Lower leg skin (tissue), 4 donors: ENCODE measurements around the gene REG4. TPM values are rescaled to one million over a fixed set of nuclear protein-coding genes. Genes with fewer than 3 reads are reported as not detected.

Source experiments
- DNase-seq, 2 donors: peaks; one replicate each; pipeline ENCODE4 v3.0.0-alpha.2; 2019; ENCODE audit warnings: low spot score in 2 of 2
- H3K4me3 ChIP-seq: fragments of 200-600 bp; sonication (generic); 2 replicates; pipeline ENCODE4 v1.5.1; 2017; ENCODE audit warnings: mild to moderate bottlenecking, low read depth; ENCODE audit not compliant: poor library complexity, severe bottlenecking
- POLR2A ChIP-seq, 2 donors: fragments of 450-650 bp; IDR thresholded peaks; one replicate each; pipeline ENCODE4 v1.6.1; 2016 to 2017; ENCODE audit warnings: antibody characterized with exemption in 2 of 2, mild to moderate bottlenecking in 1 of 2, moderate library complexity in 1 of 2
- WGBS, 2 donors: methylation state at CpG; one replicate each; pipeline ENCODE4 v1.1.5; 2018; 5-methylcytosine and 5-hydroxymethylcytosine counted together
- intact Hi-C: fragments of 100-400 bp; cut with DNase I; formaldehyde crosslinking; loops from one replicate; pipeline ENCODE4 v1.15.0; 2023; ENCODE audit warnings: low total_unique reads
- total RNA-seq, 4 donors: library from RNA; depleted of rRNA; stranded (reverse); fragments of >200 nt; gene quantifications; one replicate each; pipeline ENCODE4 v1.1.0, GENCODE V29; 2016
- TF ChIP-seq, protein P1 (sequence below), 3 donors: fragments of 450-650 bp; IDR thresholded peaks; one replicate each; pipeline ENCODE4 v1.5.1; 2016; ENCODE audit warnings: antibody characterized with exemption in 3 of 3, mild to moderate bottlenecking in 3 of 3, moderate library complexity in 2 of 3

REG4 gene
- total RNA-seq, 4 donors from 2014 or later = not detected

DNA sequence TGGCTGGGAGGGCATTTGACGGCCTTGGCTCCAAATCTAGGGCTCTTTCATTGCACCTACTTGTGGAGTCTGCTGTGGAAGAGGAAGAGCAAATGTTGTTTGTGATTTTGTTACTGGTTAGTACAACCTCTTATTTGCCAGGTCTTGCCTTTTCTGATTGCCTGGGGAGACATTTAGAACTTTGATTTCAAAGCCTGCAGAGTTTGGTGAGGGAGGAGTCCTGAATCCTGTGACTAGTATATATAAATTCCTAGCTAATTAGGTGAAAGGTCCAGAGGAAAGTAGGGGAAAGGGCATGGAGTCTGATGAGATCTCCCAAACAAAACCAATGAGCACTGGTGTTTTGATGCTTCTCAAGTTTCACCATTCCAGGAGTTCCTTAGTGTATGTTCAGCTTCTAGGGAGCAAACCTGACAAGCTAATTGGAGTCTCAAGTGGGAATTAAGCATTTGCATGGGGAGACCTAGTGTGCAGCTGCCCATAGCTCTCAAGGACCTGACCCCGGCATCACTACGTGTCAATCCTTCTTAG is 37.5 kb downstream of the REG4 start:
- WGBS, 2 donors = 45 to 49% methylated on average over 3 of the region's 3 CpGs
- intact Hi-C loops = no loop called here
- DNase-seq = no peak
- H3K4me3 ChIP-seq = no peak overlapping the region
- no peak for TF ChIP-seq POLR2A (IDR thresholded peaks at IDR 0.05)

DNA sequence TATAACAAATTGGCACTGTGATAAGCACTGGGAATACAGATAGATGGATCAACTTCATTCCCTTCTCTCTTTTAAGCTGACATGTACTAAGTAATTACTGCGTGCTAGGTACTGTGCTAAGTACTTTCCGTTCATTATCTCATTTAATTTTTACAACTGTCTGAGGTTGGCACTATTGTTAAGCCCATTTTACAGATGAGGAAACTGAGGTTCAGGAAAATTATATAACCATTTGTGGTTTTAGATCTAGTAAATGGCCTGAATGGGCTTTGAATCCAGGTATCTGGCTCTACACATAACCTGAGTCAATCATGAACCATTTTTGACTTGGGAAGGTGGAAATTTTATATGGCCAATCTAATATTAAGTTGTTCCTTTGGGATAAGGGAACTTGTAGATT is 39.0 kb downstream of the REG4 start:
- DNase-seq = no peak
- TF ChIP-seq POLR2A (IDR thresholded peaks at IDR 0.05) = no peak
- TF ChIP-seq, protein P1, sequence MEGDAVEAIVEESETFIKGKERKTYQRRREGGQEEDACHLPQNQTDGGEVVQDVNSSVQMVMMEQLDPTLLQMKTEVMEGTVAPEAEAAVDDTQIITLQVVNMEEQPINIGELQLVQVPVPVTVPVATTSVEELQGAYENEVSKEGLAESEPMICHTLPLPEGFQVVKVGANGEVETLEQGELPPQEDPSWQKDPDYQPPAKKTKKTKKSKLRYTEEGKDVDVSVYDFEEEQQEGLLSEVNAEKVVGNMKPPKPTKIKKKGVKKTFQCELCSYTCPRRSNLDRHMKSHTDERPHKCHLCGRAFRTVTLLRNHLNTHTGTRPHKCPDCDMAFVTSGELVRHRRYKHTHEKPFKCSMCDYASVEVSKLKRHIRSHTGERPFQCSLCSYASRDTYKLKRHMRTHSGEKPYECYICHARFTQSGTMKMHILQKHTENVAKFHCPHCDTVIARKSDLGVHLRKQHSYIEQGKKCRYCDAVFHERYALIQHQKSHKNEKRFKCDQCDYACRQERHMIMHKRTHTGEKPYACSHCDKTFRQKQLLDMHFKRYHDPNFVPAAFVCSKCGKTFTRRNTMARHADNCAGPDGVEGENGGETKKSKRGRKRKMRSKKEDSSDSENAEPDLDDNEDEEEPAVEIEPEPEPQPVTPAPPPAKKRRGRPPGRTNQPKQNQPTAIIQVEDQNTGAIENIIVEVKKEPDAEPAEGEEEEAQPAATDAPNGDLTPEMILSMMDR (IDR thresholded peaks at IDR 0.05) = no peak
- intact Hi-C loops = no loop called here
- WGBS, 2 donors = 96 to 97% methylated on average over 2 of the region's 2 CpGs
- H3K4me3 ChIP-seq = no peak overlapping the region

DNA sequence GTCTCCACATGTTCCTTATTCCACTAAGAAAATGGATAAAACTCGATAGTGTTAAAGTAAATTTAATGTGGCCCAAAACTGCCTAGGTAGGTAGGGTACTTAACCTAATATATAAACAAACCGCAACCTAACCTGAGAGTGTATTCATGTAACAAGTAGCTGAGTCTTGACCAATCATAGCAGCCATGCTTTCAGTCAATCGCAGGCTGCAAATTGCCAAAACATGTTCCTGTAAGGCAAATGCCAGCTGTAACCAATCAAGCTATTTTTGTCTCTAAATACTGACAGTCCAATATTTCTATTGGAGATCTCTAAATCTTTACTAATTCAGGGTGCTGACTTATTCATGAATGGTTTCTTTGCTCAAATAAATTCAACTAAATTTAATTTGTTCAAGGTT is 39.5 kb downstream of the REG4 start:
- TF ChIP-seq, protein P1 (IDR thresholded peaks at IDR 0.05) = no peak
- no peak for TF ChIP-seq POLR2A (IDR thresholded peaks at IDR 0.05)
- DNase-seq = no peak
- no peak overlapping the region for H3K4me3 ChIP-seq
- 49 to 55% methylated on average over 3 of the region's 3 CpGs for WGBS, 2 donors
- intact Hi-C loops = no loop called here

DNA sequence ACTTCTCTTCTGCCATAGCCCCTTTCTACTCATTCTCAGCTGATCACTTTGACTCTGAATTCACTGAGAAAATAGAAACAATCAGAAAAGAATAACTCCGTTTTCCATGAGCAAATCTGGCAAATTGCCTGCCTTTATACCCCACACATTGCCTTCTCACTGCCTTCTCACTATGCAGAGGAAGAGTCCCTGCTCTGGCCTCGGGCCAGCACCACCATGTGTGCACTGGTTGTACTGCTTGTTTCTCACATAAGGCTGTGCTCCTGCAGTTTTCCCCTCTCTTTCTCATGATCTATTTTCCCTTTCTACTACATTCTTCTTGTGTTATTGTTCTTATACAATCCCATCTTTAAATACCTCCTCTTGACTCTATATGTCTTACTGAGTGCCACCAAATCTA is 40.2 kb downstream of the REG4 start:
- WGBS, 2 donors = 15 to 31% methylated on average over 2 of the region's 2 CpGs
- H3K4me3 ChIP-seq = no peak overlapping the region
- TF ChIP-seq POLR2A (IDR thresholded peaks at IDR 0.05) = no peak
- TF ChIP-seq, protein P1 (IDR thresholded peaks at IDR 0.05) = no peak
- no peak for DNase-seq
- intact Hi-C loops = no loop called here

DNA sequence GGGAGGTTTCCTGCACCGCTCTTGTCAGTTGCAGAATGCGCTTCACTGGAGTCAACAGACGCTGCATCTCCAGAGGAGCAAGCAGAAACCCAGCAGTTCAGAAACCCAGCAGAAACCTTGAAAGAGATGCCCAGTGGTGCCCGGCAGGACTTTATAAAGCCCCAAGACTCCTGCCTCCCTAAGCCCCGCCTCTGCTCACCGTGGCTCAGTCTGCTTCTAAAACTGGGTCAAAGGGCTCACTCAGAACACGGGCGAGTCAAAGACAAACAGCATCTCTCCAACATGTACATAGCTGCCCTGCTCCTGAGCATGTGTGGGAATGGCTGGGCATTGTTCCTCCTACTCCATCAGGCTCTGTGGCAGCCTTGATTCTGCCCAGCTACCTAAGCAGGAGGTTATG is 42.5 kb downstream of the REG4 start, which contains the start of gene HMGCS2:
TSS of gene HMGCS2 (minus strand) at position 128 of the 400 bp plus-strand sequence. CDS start at position 67, 61 bp downstream.
- DNase-seq = no peak
- H3K4me3 ChIP-seq = no peak within 1 kb of the TSS
- intact Hi-C loops = no loop called here
- 56 to 61% methylated on average over 7 to 8 of the region's 8 CpGs for WGBS, 2 donors
- TF ChIP-seq POLR2A (IDR thresholded peaks at IDR 0.05) = no peak
- TF ChIP-seq, protein P1 (IDR thresholded peaks at IDR 0.05) = no peak

DNA sequence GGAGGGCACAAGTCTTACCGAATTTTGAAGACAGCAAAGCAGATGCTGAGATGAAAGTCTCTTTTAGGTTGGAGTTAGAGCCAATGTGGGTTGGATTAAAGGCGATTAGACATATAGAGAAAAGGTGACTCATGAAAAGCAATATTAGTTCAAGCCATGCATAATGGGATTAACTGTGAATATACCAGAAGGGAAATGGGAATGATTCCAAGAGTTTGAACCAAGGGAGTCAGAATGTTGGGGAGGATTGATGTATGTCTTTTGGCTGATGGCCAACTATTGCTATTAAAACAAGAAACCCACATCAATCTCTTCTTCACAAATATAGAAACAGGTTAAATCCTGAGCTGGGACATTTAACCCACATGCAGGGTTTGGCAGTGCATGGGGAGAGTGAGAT is 43.8 kb downstream of the REG4 start:
- H3K4me3 ChIP-seq = no peak overlapping the region
- no peak for TF ChIP-seq POLR2A (IDR thresholded peaks at IDR 0.05)
- TF ChIP-seq, protein P1 (IDR thresholded peaks at IDR 0.05) = no peak
- DNase-seq = no peak
- intact Hi-C loops = no loop called here
- WGBS, 2 donors = 24 to 26% methylated on average over 2 of the region's 2 CpGs
